WTC11 (cell line): Measurements from ENCODE around the gene GFM2. TPM values are rescaled to one million over a fixed set of nuclear protein-coding genes. Genes with fewer than 3 reads are reported as not detected.
"Not testable (repeated sequence)": the region's sequence is repeated elsewhere in the genome, so short reads cannot be mapped to it uniquely, and the experiment has no call there.

Experiments used
- ATAC-seq: fragments of 200-7000 bp; cut with Tn5 transposase; 2 replicates; pipeline ENCODE4 v1.10.0; 2021; ENCODE audit warnings: mild to moderate bottlenecking, moderate library complexity
- CTCF ChIA-PET: fragments of 300-600 bp; sonication (Branson Sonifier 250); formaldehyde crosslinking; loops from one replicate; lab custom pipeline; 2021; ENCODE audit warnings: antibody characterized with exemption; lab: Charles Lee
- POLR2A ChIA-PET: fragments of 350-600 bp; sonication (Branson Sonifier 250); formaldehyde crosslinking; loops from one replicate; lab custom pipeline; 2021; ENCODE audit warnings: antibody characterized with exemption; lab: Charles Lee
- DNase-seq: peaks from one replicate; pipeline ENCODE4 v3.0.0; 2021; ENCODE audit warnings: low spot score
- H3K27ac Mint-ChIP-seq: 2 replicates; pipeline ENCODE4 v1.8.0; 2021; ENCODE audit warnings: mixed read lengths
- H3K27me3 Mint-ChIP-seq: 2 replicates; pipeline ENCODE4 v1.8.0; 2021; ENCODE audit warnings: low read depth, mild to moderate bottlenecking, moderate library complexity, mixed read lengths
- H3K36me3 Mint-ChIP-seq: 2 replicates; pipeline ENCODE4 v1.8.0; 2021; ENCODE audit warnings: mixed read lengths
- H3K4me1 Mint-ChIP-seq: 2 replicates; pipeline ENCODE4 v1.8.0; 2022; ENCODE audit warnings: mixed read lengths
- H3K4me3 Mint-ChIP-seq: 2 replicates; pipeline ENCODE4 v1.8.0; 2021; ENCODE audit warnings: mild to moderate bottlenecking, moderate library complexity, mixed read lengths
- H3K9me3 Mint-ChIP-seq: 2 replicates; pipeline ENCODE4 v1.8.0; 2021; ENCODE audit warnings: mixed read lengths
- ATF2 ChIP-seq: sonication (generic); formaldehyde crosslinking; IDR thresholded peaks from 2 replicates; pipeline ENCODE4 v1.8.1; 2022; ENCODE audit warnings: low read depth, missing genetic modification reagents, borderline replicate concordance
- GABPB1 ChIP-seq: sonication (generic); formaldehyde crosslinking; IDR thresholded peaks from 2 replicates; pipeline ENCODE4 v1.8.1; 2023; ENCODE audit warnings: mild to moderate bottlenecking, missing genetic modification reagents
- HMGXB4 ChIP-seq: sonication (generic); formaldehyde crosslinking; IDR thresholded peaks from 2 replicates; pipeline ENCODE4 v1.8.1; 2023; ENCODE audit warnings: mild to moderate bottlenecking, moderate library complexity, missing genetic modification reagents
- NFE2L1 ChIP-seq: sonication (generic); formaldehyde crosslinking; IDR thresholded peaks from 2 replicates; pipeline ENCODE4 v1.8.1; 2023; ENCODE audit warnings: missing genetic modification reagents
- NFYB ChIP-seq: sonication (generic); formaldehyde crosslinking; conservative IDR thresholded peaks from 2 replicates; pipeline ENCODE4 v1.8.0; 2022; ENCODE audit warnings: low read depth, missing genetic modification reagents
- ZMAT4 ChIP-seq: fragments of 250-450 bp; sonication (Bioruptor Pico); IDR thresholded peaks from 2 replicates; pipeline ENCODE4 v1.9.0; 2021; ENCODE audit warnings: mild to moderate bottlenecking
- ZNF121 ChIP-seq: sonication (generic); formaldehyde crosslinking; IDR thresholded peaks from 2 replicates; pipeline ENCODE4 v1.8.0; 2023; ENCODE audit warnings: missing genetic modification reagents
- ZNF416 ChIP-seq: fragments of 250-450 bp; sonication (Bioruptor Pico); IDR thresholded peaks from 2 replicates; pipeline ENCODE4 v1.9.0; 2021; ENCODE audit warnings: mild to moderate bottlenecking, inconsistent platforms
- total RNA-seq: library from RNA; stranded (reverse); gene quantifications from 3 replicates; pipeline ENCODE4 v1.2.3, GENCODE V29; 2021
- TF ChIP-seq, protein P1 (sequence below): fragments of 250-450 bp; sonication (Bioruptor Pico); IDR thresholded peaks from 2 replicates; pipeline ENCODE4 v1.8.0; 2021; ENCODE audit warnings: mild to moderate bottlenecking
- TF ChIP-seq, protein P2 (sequence below): sonication (generic); formaldehyde crosslinking; IDR thresholded peaks from 2 replicates; pipeline ENCODE4 v1.8.0; 2022; ENCODE audit warnings: mild to moderate bottlenecking, missing genetic modification reagents

GFM2 gene
- total RNA-seq, 1 experiment from 2014 or later: 31.6 TPM

- DNase-seq, ATAC-seq, H3K27me3 Mint-ChIP-seq, H3K36me3 Mint-ChIP-seq, H3K9me3 Mint-ChIP-seq, CTCF ChIA-PET, H3K27ac Mint-ChIP-seq, H3K4me3 Mint-ChIP-seq: not testable (repeated sequence)
- peaks cover 16% of the 10 kb centered on the region for H3K4me1 Mint-ChIP-seq
- POLR2A ChIA-PET: interaction anchor here (0.6 kb wide), 1 partner anchor 221 kb away, joined by 4 read pairs; no protein-coding TSS in a partner anchor
Observed at GRCh38 chr5:74676466-74676865, 90.5 kb downstream of the GFM2 start.

- Mint-ChIP-seq H3K27ac (no peak overlapping the region), H3K4me3 (no peak overlapping the region), H3K4me1 (peaks cover 21% of the 10 kb centered on the region)
- ATAC-seq: peak; percentile 76
- no peak for DNase-seq
- CTCF ChIA-PET: interaction anchor here (0.6 to 1.4 kb wide), 10 partner anchors 11 to 1607 kb away, joined by 3 to 5 read pairs (median 3); no protein-coding TSS in a partner anchor
- TF ChIP-seq, protein P1, sequence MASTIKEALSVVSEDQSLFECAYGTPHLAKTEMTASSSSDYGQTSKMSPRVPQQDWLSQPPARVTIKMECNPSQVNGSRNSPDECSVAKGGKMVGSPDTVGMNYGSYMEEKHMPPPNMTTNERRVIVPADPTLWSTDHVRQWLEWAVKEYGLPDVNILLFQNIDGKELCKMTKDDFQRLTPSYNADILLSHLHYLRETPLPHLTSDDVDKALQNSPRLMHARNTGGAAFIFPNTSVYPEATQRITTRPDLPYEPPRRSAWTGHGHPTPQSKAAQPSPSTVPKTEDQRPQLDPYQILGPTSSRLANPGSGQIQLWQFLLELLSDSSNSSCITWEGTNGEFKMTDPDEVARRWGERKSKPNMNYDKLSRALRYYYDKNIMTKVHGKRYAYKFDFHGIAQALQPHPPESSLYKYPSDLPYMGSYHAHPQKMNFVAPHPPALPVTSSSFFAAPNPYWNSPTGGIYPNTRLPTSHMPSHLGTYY (CRISPR knock-in tag): no peak
- no peak for TF ChIP-seq NFYB (CRISPR knock-in tag)
- TF ChIP-seq, all 79 proteins: peak for 0
- no peaks in the 10 kb centered on the region for H3K27me3 Mint-ChIP-seq
- H3K9me3 Mint-ChIP-seq: no peaks in the 10 kb centered on the region
- no peaks in the 10 kb centered on the region for H3K36me3 Mint-ChIP-seq
- POLR2A ChIA-PET: no interaction called here
Observed at GRCh38 chr5:74673011-74673790, 93.7 kb downstream of the GFM2 start.

DNA sequence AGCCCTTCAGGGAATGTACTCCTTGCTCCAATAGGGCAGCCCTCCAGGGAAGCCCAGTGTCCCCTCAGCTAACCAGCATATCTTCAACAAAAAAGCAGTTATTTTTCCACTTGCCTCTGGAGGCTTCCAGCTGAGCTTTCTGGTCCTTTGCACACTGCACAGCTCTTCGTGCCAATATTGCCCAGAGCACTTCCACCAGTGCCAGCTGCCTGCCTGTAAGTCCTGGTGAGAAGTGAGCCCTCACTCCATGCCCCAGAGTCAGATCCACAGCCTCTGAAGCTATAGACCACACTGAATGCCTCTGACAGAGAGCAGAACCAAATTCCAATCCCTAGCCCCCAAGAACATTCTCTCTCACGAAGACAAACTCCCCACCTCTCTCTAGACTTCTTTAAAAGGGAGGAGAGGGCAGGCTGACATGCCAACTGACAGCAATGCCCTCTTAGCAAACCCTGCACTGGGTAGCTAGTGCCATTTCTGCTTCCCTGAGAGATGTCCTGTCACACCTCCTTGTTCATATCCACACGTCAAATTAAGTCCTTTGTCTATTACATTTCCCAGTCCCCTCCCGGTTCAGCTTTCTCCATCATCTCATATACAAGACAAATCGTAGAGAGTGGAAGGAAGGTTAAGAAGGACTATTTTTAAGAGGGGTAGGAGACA lies 94.6 kb downstream of the GFM2 start:
- ChIA-PET POLR2A (no interaction called here), CTCF (interaction anchor here (1.1 to 1.3 kb wide), 2 partner anchors 244 to 769 kb away, joined by 3 to 4 read pairs; no protein-coding TSS in a partner anchor)
- Mint-ChIP-seq H3K36me3 (no peaks in the 10 kb centered on the region), H3K9me3 (no peaks in the 10 kb centered on the region), H3K4me3 (no peak overlapping the region), H3K27me3 (no peaks in the 10 kb centered on the region), H3K27ac (no peak overlapping the region), H3K4me1 (peaks cover 21% of the 10 kb centered on the region)
- TF ChIP-seq NFE2L1 (CRISPR knock-in tag) (no peak), ATF2 (CRISPR knock-in tag) (no peak), HMGXB4 (CRISPR knock-in tag) (no peak), ZNF121 (CRISPR knock-in tag) (no peak), ZNF416 (no peak), GABPB1 (CRISPR knock-in tag) (no peak), ZMAT4 (CRISPR knock-in tag) (no peak)
- TF ChIP-seq, protein P2, sequence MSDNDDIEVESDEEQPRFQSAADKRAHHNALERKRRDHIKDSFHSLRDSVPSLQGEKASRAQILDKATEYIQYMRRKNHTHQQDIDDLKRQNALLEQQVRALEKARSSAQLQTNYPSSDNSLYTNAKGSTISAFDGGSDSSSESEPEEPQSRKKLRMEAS (CRISPR knock-in tag): no peak
- ATAC-seq (no peak), DNase-seq (no peak)

Other genes with a start within 250 kb of the GFM2 start
- gene ENC1, start 126.4 kb downstream of the GFM2 start, total RNA-seq: 10.7 to 18.3 TPM (median 11.4 TPM) in 3 replicates
- 60.9 to 67.3 TPM (median 63.8 TPM) in 3 replicates for gene HEXB, start 81.9 kb downstream of the GFM2 start, total RNA-seq
- gene NSA2, start 132 bp upstream of the GFM2 start, total RNA-seq: 65.5 to 75.6 TPM (median 68.8 TPM) in 3 replicates
- gene FAM169A, start 99.3 kb upstream of the GFM2 start, total RNA-seq: 59.1 to 69.1 TPM (median 61.1 TPM) in 3 replicates